ENCODE data around the gene YIPF3. TPM values are rescaled to one million over a fixed set of nuclear protein-coding genes. Genes with fewer than 3 reads are reported as not detected.
"Not testable (repeated sequence)": the region's sequence is repeated elsewhere in the genome, so short reads cannot be mapped to it uniquely, and the experiment has no call there.

Gene YIPF3
- total RNA-seq, 1 experiment from 2014 or later = 50.3 TPM

DNA sequence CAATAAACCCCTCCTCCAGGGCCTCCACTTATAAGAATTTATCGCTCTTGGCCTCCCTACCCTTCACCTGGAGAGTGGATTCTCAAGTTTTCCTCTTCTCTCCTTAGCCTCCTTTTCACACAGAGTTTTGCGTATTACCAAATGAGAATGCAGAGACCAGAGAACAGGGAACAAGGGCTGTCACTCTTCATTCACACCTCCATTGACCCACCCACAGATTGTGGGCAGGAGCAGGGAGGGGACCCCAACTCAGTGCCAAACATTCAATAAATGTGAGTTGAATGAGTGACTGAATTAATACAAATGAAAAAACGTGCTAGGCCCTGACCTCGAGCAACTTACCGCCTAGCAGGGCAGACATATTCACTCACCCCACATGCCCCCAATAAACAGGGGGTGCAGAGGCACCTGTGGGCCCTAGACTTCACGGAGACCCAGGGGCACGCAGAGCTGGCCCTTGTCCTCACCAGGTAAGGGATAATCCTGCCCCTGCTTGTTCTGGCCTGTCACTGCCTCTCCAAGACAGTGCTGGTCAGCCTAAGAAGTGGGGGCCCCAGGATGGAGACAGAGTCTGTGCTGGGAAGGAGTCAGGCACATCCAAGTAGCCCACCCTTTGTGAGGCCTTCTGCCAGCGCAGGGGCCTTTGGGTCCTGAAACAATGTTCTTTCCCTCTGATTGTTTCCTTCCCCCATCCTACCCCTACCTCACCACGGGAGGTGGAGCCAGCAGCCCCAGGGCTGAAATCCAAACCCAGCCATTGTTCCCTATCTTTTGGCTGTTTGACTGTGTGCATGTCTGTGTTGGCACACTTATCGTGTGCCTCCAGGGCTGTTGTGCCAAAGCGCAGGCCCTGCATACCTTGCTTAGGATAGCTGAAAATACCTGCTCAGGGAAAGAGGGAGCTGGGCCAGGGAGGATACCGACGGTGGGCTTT, 47.7 kb downstream of the YIPF3 start:
- Histone ChIP-seq H3K36me3 (ENCODE audit: insufficient read depth, low read length) (no peaks in the 10 kb centered on the region), H3K4me3 (ENCODE audit: low read length) (no peak overlapping the region), H2AFZ (ENCODE audit: low read length) (no peak overlapping the region), H3K9ac (ENCODE audit: low read length) (no peak overlapping the region), H3K27ac (ENCODE audit: low read length) (no peak overlapping the region), H3K79me2 (ENCODE audit: low read length) (no peaks in the 10 kb centered on the region), H3K4me2 (ENCODE audit: low read depth, low read length, poor library complexity, severe bottlenecking) (no peak overlapping the region), H3K9me3 (ENCODE audit: low read length) (no peaks in the 10 kb centered on the region), H3K27me3 (ENCODE audit: low read length) (no peaks in the 10 kb centered on the region), H3K9me2 (replicated peaks; ENCODE audit: insufficient read depth, low read length) (no peaks in the 10 kb centered on the region), H4K20me1 (ENCODE audit: insufficient read depth, low read depth, low read length) (no peaks in the 10 kb centered on the region), H3K4me1 (ENCODE audit: low read length) (no peaks in the 10 kb centered on the region)
- DNase-seq = no peak

DNA sequence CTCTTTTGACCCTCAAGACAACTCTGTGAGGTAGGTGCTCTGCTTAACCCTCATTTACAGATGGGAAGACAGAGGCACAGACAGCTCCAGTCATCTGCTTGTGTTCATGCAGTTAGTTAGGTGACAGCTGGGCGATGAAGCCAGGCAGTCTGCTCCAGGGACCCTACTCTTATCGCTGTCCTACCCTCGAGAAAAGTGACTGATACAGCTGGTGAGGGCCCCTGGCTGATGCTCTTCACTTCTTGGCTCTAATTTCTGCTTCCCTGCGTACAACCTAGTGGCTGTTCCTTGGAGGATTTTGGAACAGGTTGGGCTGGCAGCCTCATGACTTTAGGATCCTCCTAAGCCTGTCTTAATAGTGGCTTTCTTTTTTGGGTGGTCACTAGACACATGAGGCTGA, 48.5 kb downstream of the YIPF3 start:
- Histone ChIP-seq H4K20me1 (ENCODE audit: insufficient read depth, low read depth, low read length) (no peaks in the 10 kb centered on the region), H3K9me3 (ENCODE audit: low read length) (no peaks in the 10 kb centered on the region), H3K4me3 (ENCODE audit: low read length) (no peak overlapping the region), H3K4me2 (ENCODE audit: low read depth, low read length, poor library complexity, severe bottlenecking) (no peak overlapping the region), H3K27me3 (ENCODE audit: low read length) (no peaks in the 10 kb centered on the region), H2AFZ (ENCODE audit: low read length) (no peak overlapping the region), H3K9ac (ENCODE audit: low read length) (no peak overlapping the region), H3K9me2 (replicated peaks; ENCODE audit: insufficient read depth, low read length) (no peaks in the 10 kb centered on the region), H3K36me3 (ENCODE audit: insufficient read depth, low read length) (no peaks in the 10 kb centered on the region), H3K27ac (ENCODE audit: low read length) (no peak overlapping the region), H3K4me1 (ENCODE audit: low read length) (no peaks in the 10 kb centered on the region), H3K79me2 (ENCODE audit: low read length) (no peaks in the 10 kb centered on the region)
- DNase-seq = no peak

DNA sequence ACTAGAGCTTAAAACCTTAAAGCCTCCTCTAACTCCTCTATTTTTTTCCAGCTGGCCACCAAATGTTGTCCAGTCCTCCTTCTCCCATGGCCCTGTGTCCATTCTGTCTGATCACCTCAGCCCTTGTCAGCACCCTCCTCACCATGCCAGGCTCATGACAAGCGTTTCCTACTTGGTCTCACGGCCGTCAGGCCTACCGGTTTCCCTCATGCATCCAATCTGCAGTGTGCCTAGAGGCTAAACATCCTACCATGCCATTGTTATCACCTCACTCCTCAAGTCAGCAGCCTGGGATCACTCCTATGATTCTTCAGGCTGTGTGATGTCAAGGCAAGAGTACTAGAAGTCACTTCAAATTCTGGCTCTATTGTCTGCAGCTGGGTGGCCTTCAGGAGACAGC, 49.0 kb downstream of the YIPF3 start:
- H3K4me3 ChIP-seq (ENCODE audit: low read length) = no peak overlapping the region
- H3K27me3 ChIP-seq (ENCODE audit: low read length) = no peaks in the 10 kb centered on the region
- H3K79me2 ChIP-seq (ENCODE audit: low read length) = no peaks in the 10 kb centered on the region
- H3K36me3 ChIP-seq (ENCODE audit: insufficient read depth, low read length) = no peaks in the 10 kb centered on the region
- H3K4me1 ChIP-seq (ENCODE audit: low read length) = no peaks in the 10 kb centered on the region
- no peak overlapping the region for H3K9ac ChIP-seq (ENCODE audit: low read length)
- H3K4me2 ChIP-seq (ENCODE audit: low read depth, low read length, poor library complexity, severe bottlenecking) = no peak overlapping the region
- no peaks in the 10 kb centered on the region for H3K9me3 ChIP-seq (ENCODE audit: low read length)
- no peaks in the 10 kb centered on the region for H3K9me2 ChIP-seq (replicated peaks; ENCODE audit: insufficient read depth, low read length)
- DNase-seq = no peak
- H2AFZ ChIP-seq (ENCODE audit: low read length) = no peak overlapping the region
- H3K27ac ChIP-seq (ENCODE audit: low read length) = no peak overlapping the region
- no peaks in the 10 kb centered on the region for H4K20me1 ChIP-seq (ENCODE audit: insufficient read depth, low read depth, low read length)

DNA sequence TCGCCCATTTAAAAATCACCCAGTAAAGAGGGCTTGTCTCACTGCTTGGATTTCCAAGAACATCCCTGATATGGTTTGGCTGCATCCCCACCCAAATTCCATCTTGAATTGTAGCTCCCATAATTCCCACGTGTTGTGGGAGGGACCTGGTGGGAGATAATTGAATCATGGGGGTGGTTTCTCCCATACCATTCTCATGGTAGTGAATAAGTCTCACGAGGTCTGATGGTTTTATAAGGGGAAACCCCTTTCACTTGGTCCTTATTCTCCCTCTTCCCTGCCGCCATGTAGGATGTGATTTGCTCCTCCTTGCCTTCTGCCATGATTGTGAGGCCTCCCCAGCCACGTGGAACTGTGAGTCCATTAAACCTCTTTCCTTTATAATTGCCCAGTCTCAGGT, 49.5 kb downstream of the YIPF3 start:
- not testable (repeated sequence) for H3K4me3 ChIP-seq (ENCODE audit: low read length); H3K9ac ChIP-seq (ENCODE audit: low read length); H4K20me1 ChIP-seq (ENCODE audit: insufficient read depth, low read depth, low read length); H3K27ac ChIP-seq (ENCODE audit: low read length); H2AFZ ChIP-seq (ENCODE audit: low read length); H3K9me2 ChIP-seq (replicated peaks; ENCODE audit: insufficient read depth, low read length); H3K27me3 ChIP-seq (ENCODE audit: low read length); H3K36me3 ChIP-seq (ENCODE audit: insufficient read depth, low read length); H3K79me2 ChIP-seq (ENCODE audit: low read length); H3K4me2 ChIP-seq (ENCODE audit: low read depth, low read length, poor library complexity, severe bottlenecking); H3K9me3 ChIP-seq (ENCODE audit: low read length); H3K4me1 ChIP-seq (ENCODE audit: low read length); DNase-seq

DNA sequence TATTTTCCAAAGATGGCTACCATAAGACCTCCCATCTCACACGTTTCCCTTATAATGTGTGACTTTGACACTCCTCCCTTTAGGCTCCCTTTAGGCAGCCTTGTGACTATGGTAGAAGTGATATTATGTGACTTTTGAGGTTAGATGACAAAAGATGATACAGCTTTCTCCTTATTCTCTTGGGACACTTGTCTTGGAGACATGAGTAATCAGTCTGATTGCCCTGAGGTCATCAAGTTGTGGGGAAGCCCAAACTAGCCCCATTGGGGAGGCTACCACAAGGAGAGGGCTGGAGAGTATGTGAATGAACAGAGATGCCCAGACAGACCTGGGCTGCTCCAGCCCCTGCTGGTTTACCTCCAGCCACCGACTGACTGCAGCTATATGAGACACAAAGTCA, 50.8 kb downstream of the YIPF3 start:
- Histone ChIP-seq H3K9me2 (replicated peaks; ENCODE audit: insufficient read depth, low read length) (no peaks in the 10 kb centered on the region), H3K27ac (ENCODE audit: low read length) (no peak overlapping the region), H3K4me1 (ENCODE audit: low read length) (no peaks in the 10 kb centered on the region), H3K4me2 (ENCODE audit: low read depth, low read length, poor library complexity, severe bottlenecking) (no peak overlapping the region), H3K27me3 (ENCODE audit: low read length) (no peaks in the 10 kb centered on the region), H4K20me1 (ENCODE audit: insufficient read depth, low read depth, low read length) (no peaks in the 10 kb centered on the region), H2AFZ (ENCODE audit: low read length) (no peak overlapping the region), H3K36me3 (ENCODE audit: insufficient read depth, low read length) (no peaks in the 10 kb centered on the region), H3K9ac (ENCODE audit: low read length) (no peak overlapping the region), H3K4me3 (ENCODE audit: low read length) (no peak overlapping the region), H3K79me2 (ENCODE audit: low read length) (no peaks in the 10 kb centered on the region), H3K9me3 (ENCODE audit: low read length) (no peaks in the 10 kb centered on the region)
- no peak for DNase-seq

DNA sequence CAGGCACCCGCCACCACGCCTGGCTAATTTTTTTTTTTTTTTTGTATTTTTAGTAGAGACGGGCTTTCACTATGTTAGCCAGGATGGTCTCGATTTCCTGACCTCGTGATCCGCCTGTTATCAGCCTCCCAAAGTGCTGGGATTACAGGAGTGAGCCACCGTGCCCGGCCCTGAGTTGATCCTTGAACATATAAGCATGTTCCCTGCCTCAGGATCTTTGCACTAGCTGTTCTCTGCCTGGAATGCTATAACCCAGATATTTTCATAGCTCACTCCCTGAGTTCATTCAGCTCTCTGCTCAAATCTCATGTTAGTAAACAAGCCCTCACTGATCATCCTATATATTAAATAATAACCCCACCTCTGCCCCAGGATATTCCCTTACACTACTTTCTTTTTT, 52.4 kb downstream of the YIPF3 start:
- Histone ChIP-seq H3K4me1 (ENCODE audit: low read length) (no peaks in the 10 kb centered on the region), H3K9me3 (ENCODE audit: low read length) (no peaks in the 10 kb centered on the region), H3K4me2 (ENCODE audit: low read depth, low read length, poor library complexity, severe bottlenecking) (no peak overlapping the region), H3K27ac (ENCODE audit: low read length) (no peak overlapping the region), H3K9me2 (replicated peaks; ENCODE audit: insufficient read depth, low read length) (no peaks in the 10 kb centered on the region), H3K36me3 (ENCODE audit: insufficient read depth, low read length) (no peaks in the 10 kb centered on the region), H4K20me1 (ENCODE audit: insufficient read depth, low read depth, low read length) (no peaks in the 10 kb centered on the region), H3K4me3 (ENCODE audit: low read length) (no peak overlapping the region), H3K79me2 (ENCODE audit: low read length) (no peaks in the 10 kb centered on the region), H2AFZ (ENCODE audit: low read length) (no peak overlapping the region), H3K27me3 (ENCODE audit: low read length) (no peaks in the 10 kb centered on the region), H3K9ac (ENCODE audit: low read length) (no peak overlapping the region)
- no peak for DNase-seq

DNA sequence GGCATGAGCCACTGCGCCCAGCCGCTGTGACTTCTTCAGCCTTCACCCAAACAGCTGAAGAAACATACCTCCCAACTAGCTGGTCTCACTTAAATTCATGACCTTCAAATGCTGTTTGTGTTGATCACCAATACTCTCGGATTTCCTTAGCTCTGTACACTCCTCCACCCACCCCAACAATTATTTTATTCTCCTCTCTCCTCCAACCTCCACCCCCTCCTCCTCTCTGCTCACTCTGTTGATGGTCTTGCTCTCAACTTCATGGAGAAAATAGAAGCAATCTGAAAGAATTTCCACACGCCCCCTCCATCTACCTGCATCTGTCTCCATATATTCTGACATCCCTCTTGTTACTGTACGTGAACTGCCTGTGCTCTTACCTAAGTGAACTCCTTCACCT, 54.8 kb downstream of the YIPF3 start:
- H2AFZ ChIP-seq (ENCODE audit: low read length) = no peak overlapping the region
- no peaks in the 10 kb centered on the region for H3K79me2 ChIP-seq (ENCODE audit: low read length)
- no peaks in the 10 kb centered on the region for H3K36me3 ChIP-seq (ENCODE audit: insufficient read depth, low read length)
- no peak overlapping the region for H3K27ac ChIP-seq (ENCODE audit: low read length)
- no peaks in the 10 kb centered on the region for H3K4me1 ChIP-seq (ENCODE audit: low read length)
- DNase-seq = no peak
- no peak overlapping the region for H3K9ac ChIP-seq (ENCODE audit: low read length)
- no peak overlapping the region for H3K4me3 ChIP-seq (ENCODE audit: low read length)
- no peaks in the 10 kb centered on the region for H3K9me2 ChIP-seq (replicated peaks; ENCODE audit: insufficient read depth, low read length)
- no peaks in the 10 kb centered on the region for H3K27me3 ChIP-seq (ENCODE audit: low read length)
- H3K4me2 ChIP-seq (ENCODE audit: low read depth, low read length, poor library complexity, severe bottlenecking) = no peak overlapping the region
- H3K9me3 ChIP-seq (ENCODE audit: low read length) = no peaks in the 10 kb centered on the region
- no peaks in the 10 kb centered on the region for H4K20me1 ChIP-seq (ENCODE audit: insufficient read depth, low read depth, low read length)

Data from Karpas-422 (cell line).